H1 (cell line): ENCODE measurements around the gene TOP2A. TPM values are rescaled to one million over a fixed set of nuclear protein-coding genes. Genes with fewer than 3 reads are reported as not detected.
A peak's percentile ranks its signal among the peaks of the same experiment; 100 is the strongest.
"Not testable (repeated sequence)": the region's sequence is repeated elsewhere in the genome, so short reads cannot be mapped to it uniquely, and the experiment has no call there.

Experiments
- CTCF ChIA-PET: fragments of 300-600 bp; sonication (Branson Sonifier 250); formaldehyde crosslinking; loops from one replicate; lab custom pipeline; 2021; ENCODE audit not compliant: partially characterized antibody; lab: Charles Lee
- POLR2A ChIA-PET: fragments of 300-600 bp; sonication (Branson Sonifier 250); formaldehyde crosslinking; loops from one replicate; lab custom pipeline; 2021; ENCODE audit warnings: inconsistent platforms; ENCODE audit not compliant: partially characterized antibody; lab: Charles Lee
- DNase-seq, 2 experiments: peaks; one replicate each; pipeline versions ENCODE4 v3.0.0 to v3.0.0-alpha.2; 2010 to 2022; ENCODE audit warnings: low spot score in 2 of 2, low read depth in 1 of 2, mixed read lengths in 1 of 2
- FAIRE-seq: peaks from 2 replicates; lab custom pipeline; 2011; peaks lifted over from hg19 to GRCh38; lab: Jason Lieb, UNC
- H2AFZ ChIP-seq: 2 replicates; pipeline ENCODE4 v1.8.1; 2012; ENCODE audit warnings: low read length, inconsistent platforms
- H2AK5ac ChIP-seq: 2 replicates; pipeline ENCODE4 v1.6.1; 2013; ENCODE audit warnings: low read depth, low read length
- H2BK120ac ChIP-seq: replicated peaks from 2 replicates; pipeline ENCODE3; 2013; ENCODE audit warnings: low read depth, low read length, inconsistent platforms
- H2BK12ac ChIP-seq: 2 replicates; pipeline ENCODE4 v1.6.1; 2013; ENCODE audit warnings: low read depth, low read length
- H2BK15ac ChIP-seq: 2 replicates; pipeline ENCODE4 v1.6.1; 2013; ENCODE audit warnings: low read length
- H2BK20ac ChIP-seq: 2 replicates; pipeline ENCODE4 v1.6.1; 2013; ENCODE audit warnings: low read length
- H2BK5ac ChIP-seq: 2 replicates; pipeline ENCODE4 v1.6.1; 2013; ENCODE audit warnings: low read depth, low read length
- H3K14ac ChIP-seq: 2 replicates; pipeline ENCODE4 v1.6.1; 2013; ENCODE audit warnings: inconsistent platforms; ENCODE audit not compliant: insufficient read length
- H3K18ac ChIP-seq: 2 replicates; pipeline ENCODE4 v1.6.1; 2013; ENCODE audit warnings: low read length; ENCODE audit errors: extremely low read depth
- H3K23ac ChIP-seq: 2 replicates; pipeline ENCODE4 v1.6.1; 2013; ENCODE audit warnings: inconsistent platforms; ENCODE audit not compliant: insufficient read length
- H3K23me2 ChIP-seq: 2 replicates; pipeline ENCODE4 v1.6.1; 2013; ENCODE audit warnings: low read depth, low read length
- H3K27ac ChIP-seq: 2 replicates; pipeline ENCODE4 v1.6.1; 2011; ENCODE audit warnings: low read depth, low read length, inconsistent platforms
- H3K27me3 ChIP-seq, 4 experiments: replicated peaks in 1 of 4; 1 replicate in 1 of 4; 2 replicates in 3 of 4; pipeline versions ENCODE4 v1.6.1 to v1.8.1; 2011 to 2013; ENCODE audit warnings: low read length in 3 of 4, mild to moderate bottlenecking in 3 of 4, inconsistent platforms in 2 of 4, mixed read lengths in 2 of 4, moderate library complexity in 1 of 4; ENCODE audit not compliant: control insufficient read depth in 3 of 4, insufficient read depth in 3 of 4; ENCODE audit errors: extremely low read depth in 1 of 4
- H3K36me3 ChIP-seq, 4 experiments: 2 replicates each; pipeline versions ENCODE4 v1.6.1 to v1.8.1; 2011 to 2013; ENCODE audit warnings: mild to moderate bottlenecking in 4 of 4, low read length in 3 of 4, moderate library complexity in 2 of 4, control low read depth in 1 of 4, inconsistent platforms in 1 of 4; ENCODE audit not compliant: insufficient read depth in 4 of 4, control insufficient read depth in 2 of 4
- H3K4ac ChIP-seq: replicated peaks from 2 replicates; pipeline ENCODE3; 2013; ENCODE audit warnings: low read length, low read depth, mixed read lengths, inconsistent platforms; ENCODE audit not compliant: insufficient read length
- H3K4me1 ChIP-seq, 4 experiments: replicated peaks in 1 of 4; 1 replicate in 1 of 4; 2 replicates in 3 of 4; pipeline versions ENCODE4 v1.6.1 to v1.8.1; 2011 to 2013; ENCODE audit warnings: low read length in 3 of 4, inconsistent platforms in 2 of 4, mixed read lengths in 1 of 4; ENCODE audit not compliant: insufficient read depth in 4 of 4, control insufficient read depth in 3 of 4
- H3K4me2 ChIP-seq, 2 experiments: 2 replicates each; pipeline versions ENCODE4 v1.6.1 to v1.8.1; 2011 to 2013; ENCODE audit warnings: low read depth in 2 of 2, low read length in 2 of 2, control low read depth in 1 of 2, inconsistent platforms in 1 of 2, mild to moderate bottlenecking in 1 of 2; ENCODE audit not compliant: insufficient read depth in 1 of 2
- H3K4me3 ChIP-seq, 4 experiments: fragments of 200-600, 300-600 bp in 1 of 4; sonication (generic), shearing (Covaris generic), sonication (Bioruptor Twin) in 1 of 4; 2 replicates each; pipeline versions ENCODE4 v1.5.1 to v1.8.1; 2011 to 2016; ENCODE audit warnings: low read length in 4 of 4, low read depth in 3 of 4, control low read depth in 2 of 4, inconsistent platforms in 2 of 4, mild to moderate bottlenecking in 2 of 4, mixed read lengths in 1 of 4, moderate library complexity in 1 of 4; ENCODE audit not compliant: insufficient read depth in 2 of 4; ENCODE audit errors: extremely low read depth in 1 of 4
- H3K56ac ChIP-seq: replicated peaks from 2 replicates; pipeline ENCODE3; 2013; ENCODE audit warnings: low read depth, mild to moderate bottlenecking, mixed read lengths, low read length, inconsistent platforms; ENCODE audit not compliant: insufficient read length
- H3K79me1 ChIP-seq: 2 replicates; pipeline ENCODE4 v1.6.1; 2013; ENCODE audit warnings: low read depth, low read length, control low read depth
- H3K79me2 ChIP-seq, 2 experiments: 2 replicates each; pipeline versions ENCODE4 v1.6.1 to v1.8.1; 2012 to 2013; ENCODE audit warnings: low read length in 2 of 2, mild to moderate bottlenecking in 2 of 2, inconsistent platforms in 1 of 2; ENCODE audit not compliant: insufficient read depth in 2 of 2, control insufficient read depth in 1 of 2
- H3K9ac ChIP-seq, 4 experiments: replicated peaks in 1 of 4; 1 replicate in 1 of 4; 2 replicates in 3 of 4; pipeline versions ENCODE4 v1.6.1 to v1.8.1; 2011 to 2013; ENCODE audit warnings: low read depth in 3 of 4, low read length in 3 of 4, control low read depth in 2 of 4, mild to moderate bottlenecking in 2 of 4, moderate library complexity in 2 of 4, inconsistent platforms in 1 of 4; ENCODE audit errors: extremely low read depth in 1 of 4
- H3K9me3 ChIP-seq, 2 experiments: 2 replicates each; pipeline versions ENCODE4 v1.6.1 to v1.8.1; 2012 to 2013; ENCODE audit warnings: mild to moderate bottlenecking in 2 of 2, moderate library complexity in 2 of 2, control low read depth in 1 of 2, inconsistent platforms in 1 of 2, low read depth in 1 of 2, low read length in 1 of 2, mixed read lengths in 1 of 2; ENCODE audit not compliant: insufficient read depth in 2 of 2
- H4K20me1 ChIP-seq, 2 experiments: replicated peaks in 1 of 2; 2 replicates each; pipeline versions ENCODE3 to v1.8.1; 2011 to 2013; ENCODE audit warnings: inconsistent platforms in 2 of 2, low read length in 2 of 2, mild to moderate bottlenecking in 1 of 2; ENCODE audit not compliant: insufficient read depth in 2 of 2, control insufficient read depth in 1 of 2
- H4K5ac ChIP-seq: 2 replicates; pipeline ENCODE4 v1.6.1; 2013; ENCODE audit warnings: low read length, low read depth, mixed read lengths, inconsistent platforms; ENCODE audit not compliant: insufficient read length
- H4K8ac ChIP-seq: 2 replicates; pipeline ENCODE4 v1.8.0; 2013; ENCODE audit warnings: mild to moderate bottlenecking, moderate library complexity, low read length, inconsistent platforms; ENCODE audit not compliant: insufficient read depth; ENCODE audit errors: extremely low read depth
- H4K91ac ChIP-seq: replicated peaks from 2 replicates; pipeline ENCODE3; 2013; ENCODE audit warnings: low read length, mixed read lengths, inconsistent platforms; ENCODE audit not compliant: insufficient read length
- KDM1A ChIP-seq: fragments of 200-600, 300-600 bp; sonication (generic); IDR thresholded peaks from 2 replicates; pipeline ENCODE4 v1.7.1; 2016; ENCODE audit warnings: mild to moderate bottlenecking, low read length, borderline replicate concordance
- WGBS, 2 experiments: shearing (Covaris generic) in 1 of 2; methylation state at CpG; one replicate each; pipeline versions ENCODE4 v1.1.6 to v1.1.7; 2013 to 2015; ENCODE audit warnings: low lambda C conversion rate in 2 of 2, mixed read lengths in 2 of 2, inconsistent platforms in 1 of 2, low coverage in 1 of 2, missing lambda C conversion rate in 1 of 2; ENCODE audit not compliant: insufficient replicate concordance in 2 of 2, insufficient coverage in 1 of 2, insufficient read length in 1 of 2; ENCODE audit errors: extremely low coverage in 1 of 2, missing lambda C conversion rate in 1 of 2; 5-methylcytosine and 5-hydroxymethylcytosine counted together
- polyA plus RNA-seq, 7 experiments: library from polyadenylated mRNA; depleted of rRNA in 3 of 7; stranded (reverse) in 5 of 7; unstranded in 2 of 7; fragments of >200 nt in 5 of 7; fragments of 200-250 nt in 2 of 7; gene quantifications; 1 replicate in 5 of 7; 2 replicates in 1 of 7; 4 replicates in 1 of 7; pipeline versions ENCODE4 v1.2.1 to v1.2.3, GENCODE V29; 2011 to 2013; ENCODE audit warnings: missing spikeins in 2 of 7, mixed read lengths in 2 of 7
- total RNA-seq: library from RNA; stranded (reverse); fragmentation: NEBNext Ultra II Directional; extraction: Animal tissue kit (Norgen Biotek cat#: 25700); gene quantifications from 2 replicates; pipeline ENCODE4 v1.2.1, GENCODE V29; 2021

TOP2A gene
- total and polyA plus RNA-seq, 2 of the 8 experiments (the other 6 are each of a cell fraction or from before 2014, with no cell fraction given) = 83.1 to 291 TPM

DNA sequence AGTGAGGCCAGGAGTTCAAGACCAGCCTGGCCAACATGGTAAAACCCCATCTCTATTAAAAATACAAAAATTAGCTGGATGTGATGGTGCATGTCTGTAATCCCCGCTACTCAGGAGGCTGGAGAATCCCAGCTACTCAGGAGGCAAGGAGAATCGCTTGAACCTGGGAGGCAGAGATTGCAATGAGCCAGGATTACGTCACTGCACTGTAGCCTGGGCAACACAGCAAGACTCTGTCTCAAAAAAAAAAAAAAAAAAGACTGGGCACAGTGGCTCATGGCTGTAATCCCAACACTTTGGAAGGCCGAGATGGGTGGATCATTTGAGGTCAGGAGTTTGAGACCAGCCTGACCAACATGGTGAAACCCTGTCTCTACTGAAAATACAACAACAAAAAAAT lies 8.2 kb downstream of the TOP2A start:
- TF ChIP-seq KDM1A = peak; percentile 14; the same call in 1 of the 2 replicates
- H3K23me2 ChIP-seq, H2BK12ac ChIP-seq, H3K56ac ChIP-seq, FAIRE-seq, H2BK20ac ChIP-seq, H3K14ac ChIP-seq, H3K23ac ChIP-seq, H4K5ac ChIP-seq, H2BK5ac ChIP-seq, H4K20me1 ChIP-seq, H2AK5ac ChIP-seq, H3K4me3 ChIP-seq, H2AFZ ChIP-seq, H3K9me3 ChIP-seq, H3K79me1 ChIP-seq, DNase-seq, H2BK120ac ChIP-seq, H3K27me3 ChIP-seq, H4K8ac ChIP-seq, H3K79me2 ChIP-seq, H3K18ac ChIP-seq, H3K27ac ChIP-seq, H4K91ac ChIP-seq, H3K9ac ChIP-seq, H3K4ac ChIP-seq: not testable (repeated sequence)
- POLR2A ChIA-PET = interaction anchor here (0.8 to 5.1 kb wide), 12 partner anchors 8 to 124 kb away, joined by 3 to 32 read pairs (median 6); no protein-coding TSS in a partner anchor
- Histone ChIP-seq H3K4me2 (0 out of 4 replicates have a peak overlapping the region, but pooled peaks of 1 of the 2 experiments have one; percentile 13), H2BK15ac (0 out of 2 replicates have a peak overlapping the region, but pooled peaks have one; percentile 97), H3K36me3 (peaks cover 25 to 93% (median 69%) of the 10 kb centered on the region in 4 experiments), H3K4me1 (peaks cover 0 to 12% (median 1%) of the 10 kb centered on the region in 4 experiments; a peak in 3 of 7 replicates)
- CTCF ChIA-PET = interaction anchor here (0.6 to 2.9 kb wide), 12 partner anchors 10 to 124 kb away, joined by 3 to 17 read pairs (median 4); partner anchors contain the start of gene GJD3
- 94% methylated on average over 3 of the region's 4 CpGs; no CpG with 5 or more reads in 1 of the 2 experiments for WGBS, 2 experiments
